ENCODE data around the gene GLS2. TPM values are rescaled to one million over a fixed set of nuclear protein-coding genes. Genes with fewer than 3 reads are reported as not detected.

GLS2 gene
- total and polyA plus RNA-seq, 9 of the 15 experiments (the other 6 are each of a cell fraction or from before 2014, with no cell fraction given), result 0.11 TPM; not detected in 8

GRCh38 chr12:56448860-56449621 lies 38.9 kb downstream of the GLS2 start, which contains the start of gene TIMELESS (continued):
- no peak for TF ChIP-seq ZNF407 (IDR thresholded peaks at IDR 0.05; ENCODE audit: low read depth)
- TF ChIP-seq, protein P1, sequence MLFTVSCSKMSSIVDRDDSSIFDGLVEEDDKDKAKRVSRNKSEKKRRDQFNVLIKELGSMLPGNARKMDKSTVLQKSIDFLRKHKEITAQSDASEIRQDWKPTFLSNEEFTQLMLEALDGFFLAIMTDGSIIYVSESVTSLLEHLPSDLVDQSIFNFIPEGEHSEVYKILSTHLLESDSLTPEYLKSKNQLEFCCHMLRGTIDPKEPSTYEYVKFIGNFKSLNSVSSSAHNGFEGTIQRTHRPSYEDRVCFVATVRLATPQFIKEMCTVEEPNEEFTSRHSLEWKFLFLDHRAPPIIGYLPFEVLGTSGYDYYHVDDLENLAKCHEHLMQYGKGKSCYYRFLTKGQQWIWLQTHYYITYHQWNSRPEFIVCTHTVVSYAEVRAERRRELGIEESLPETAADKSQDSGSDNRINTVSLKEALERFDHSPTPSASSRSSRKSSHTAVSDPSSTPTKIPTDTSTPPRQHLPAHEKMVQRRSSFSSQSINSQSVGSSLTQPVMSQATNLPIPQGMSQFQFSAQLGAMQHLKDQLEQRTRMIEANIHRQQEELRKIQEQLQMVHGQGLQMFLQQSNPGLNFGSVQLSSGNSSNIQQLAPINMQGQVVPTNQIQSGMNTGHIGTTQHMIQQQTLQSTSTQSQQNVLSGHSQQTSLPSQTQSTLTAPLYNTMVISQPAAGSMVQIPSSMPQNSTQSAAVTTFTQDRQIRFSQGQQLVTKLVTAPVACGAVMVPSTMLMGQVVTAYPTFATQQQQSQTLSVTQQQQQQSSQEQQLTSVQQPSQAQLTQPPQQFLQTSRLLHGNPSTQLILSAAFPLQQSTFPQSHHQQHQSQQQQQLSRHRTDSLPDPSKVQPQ (CRISPR knock-in tag; IDR thresholded peaks at IDR 0.05; ENCODE audit: borderline replicate concordance), result no peak
- peak in 1 of 3 experiments; percentile 58 for TF ChIP-seq YY1 (IDR thresholded peaks at IDR 0.05; ENCODE audit: borderline replicate concordance in 1 of 3, control insufficient read depth in 1 of 3, extremely low read depth in 1 of 3, insufficient read depth in 3 of 3, insufficient read length in 1 of 3, insufficient replicate concordance in 2 of 3, low read depth in 1 of 3, low read length in 2 of 3)
- TF ChIP-seq, protein P2, sequence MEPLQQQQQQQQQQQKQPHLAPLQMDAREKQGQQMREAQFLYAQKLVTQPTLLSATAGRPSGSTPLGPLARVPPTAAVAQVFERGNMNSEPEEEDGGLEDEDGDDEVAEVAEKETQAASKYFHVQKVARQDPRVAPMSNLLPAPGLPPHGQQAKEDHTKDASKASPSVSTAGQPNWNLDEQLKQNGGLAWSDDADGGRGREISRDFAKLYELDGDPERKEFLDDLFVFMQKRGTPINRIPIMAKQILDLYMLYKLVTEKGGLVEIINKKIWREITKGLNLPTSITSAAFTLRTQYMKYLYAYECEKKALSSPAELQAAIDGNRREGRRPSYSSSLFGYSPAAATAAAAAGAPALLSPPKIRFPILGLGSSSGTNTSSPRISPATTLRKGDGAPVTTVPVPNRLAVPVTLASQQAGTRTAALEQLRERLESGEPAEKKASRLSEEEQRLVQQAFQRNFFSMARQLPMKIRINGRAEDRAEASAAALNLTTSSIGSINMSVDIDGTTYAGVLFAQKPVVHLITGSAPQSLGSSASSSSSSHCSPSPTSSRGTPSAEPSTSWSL (CRISPR knock-in tag; IDR thresholded peaks at IDR 0.05; ENCODE audit: borderline replicate concordance), result no peak
- no peak for TF ChIP-seq EZH2 (IDR thresholded peaks at IDR 0.05; ENCODE audit: borderline replicate concordance, low read depth, low read length)
- no peak for TF ChIP-seq FUS (optimal IDR thresholded peaks at IDR 0.05; ENCODE audit: low read depth, low read length)
- no peak for TF ChIP-seq ZNF384 (IDR thresholded peaks at IDR 0.05; ENCODE audit: low read depth, low read length)
- TF ChIP-seq ZC3H8 (IDR thresholded peaks at IDR 0.05), result no peak
- no peak for TF ChIP-seq MED1 (CRISPR knock-in tag; IDR thresholded peaks at IDR 0.05; ENCODE audit: borderline replicate concordance)
- no peak for TF ChIP-seq NR2C1 (IDR thresholded peaks at IDR 0.05)
- no peak for TF ChIP-seq NR2C1 (tag; IDR thresholded peaks at IDR 0.05)
- TF ChIP-seq THRAP3 (IDR thresholded peaks at IDR 0.05; ENCODE audit: borderline replicate concordance), result no peak
- TF ChIP-seq SNIP1 (IDR thresholded peaks at IDR 0.05; ENCODE audit: low read depth), result no peak
- TF ChIP-seq EP400 (IDR thresholded peaks at IDR 0.05), result peak; percentile 92

All from K562 (cell line).